ENCODE measurements around the gene C20orf144.

DNA sequence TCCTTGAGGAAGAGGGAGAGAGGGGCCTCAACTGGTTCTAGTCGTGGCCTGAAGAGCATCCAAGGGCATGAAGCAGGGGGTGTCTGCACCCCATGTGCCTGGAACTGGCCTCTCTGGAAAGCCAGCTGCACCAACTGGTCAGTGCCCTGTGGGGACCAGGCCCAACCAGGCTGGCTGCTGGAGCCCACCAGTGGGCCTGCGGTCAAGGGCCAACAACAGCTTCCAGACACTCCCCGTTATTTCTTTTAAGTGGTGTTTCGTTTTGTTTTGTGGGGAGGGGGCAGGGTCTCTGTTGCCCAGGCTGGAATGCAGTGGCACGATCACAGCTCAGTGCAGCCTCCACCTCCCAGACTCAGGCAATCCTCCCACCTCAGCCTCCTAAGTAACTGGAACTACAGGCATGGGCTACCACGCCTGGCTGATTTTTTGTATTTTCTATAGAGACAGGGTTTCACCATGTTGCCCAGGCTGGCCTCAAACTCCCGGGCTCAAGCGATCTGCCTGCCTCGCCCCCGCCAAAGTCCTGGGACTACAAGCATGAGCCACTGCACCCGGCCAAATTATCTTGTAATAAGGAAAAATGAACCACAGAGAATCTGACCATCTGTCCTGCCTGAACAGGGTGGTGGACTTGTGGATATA lies 11.9 kb upstream of the C20orf144 start:
- TF ChIP-seq, protein P1, sequence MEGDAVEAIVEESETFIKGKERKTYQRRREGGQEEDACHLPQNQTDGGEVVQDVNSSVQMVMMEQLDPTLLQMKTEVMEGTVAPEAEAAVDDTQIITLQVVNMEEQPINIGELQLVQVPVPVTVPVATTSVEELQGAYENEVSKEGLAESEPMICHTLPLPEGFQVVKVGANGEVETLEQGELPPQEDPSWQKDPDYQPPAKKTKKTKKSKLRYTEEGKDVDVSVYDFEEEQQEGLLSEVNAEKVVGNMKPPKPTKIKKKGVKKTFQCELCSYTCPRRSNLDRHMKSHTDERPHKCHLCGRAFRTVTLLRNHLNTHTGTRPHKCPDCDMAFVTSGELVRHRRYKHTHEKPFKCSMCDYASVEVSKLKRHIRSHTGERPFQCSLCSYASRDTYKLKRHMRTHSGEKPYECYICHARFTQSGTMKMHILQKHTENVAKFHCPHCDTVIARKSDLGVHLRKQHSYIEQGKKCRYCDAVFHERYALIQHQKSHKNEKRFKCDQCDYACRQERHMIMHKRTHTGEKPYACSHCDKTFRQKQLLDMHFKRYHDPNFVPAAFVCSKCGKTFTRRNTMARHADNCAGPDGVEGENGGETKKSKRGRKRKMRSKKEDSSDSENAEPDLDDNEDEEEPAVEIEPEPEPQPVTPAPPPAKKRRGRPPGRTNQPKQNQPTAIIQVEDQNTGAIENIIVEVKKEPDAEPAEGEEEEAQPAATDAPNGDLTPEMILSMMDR (IDR thresholded peaks at IDR 0.05) = no peak
- TF ChIP-seq POLR2A (IDR thresholded peaks at IDR 0.05) (no peak), POLR2AphosphoS5 (IDR thresholded peaks at IDR 0.05) (no peak)
